ENCODE results near the gene PRKN. TPM values are rescaled to one million over a fixed set of nuclear protein-coding genes. Genes with fewer than 3 reads are reported as not detected.

Gene PRKN
- total and polyA plus RNA-seq, 9 of the 15 experiments (the other 6 are each of a cell fraction or from before 2014, with no cell fraction given) = 0.03 to 0.96 (median 0.15) TPM; not detected in 2

DNA sequence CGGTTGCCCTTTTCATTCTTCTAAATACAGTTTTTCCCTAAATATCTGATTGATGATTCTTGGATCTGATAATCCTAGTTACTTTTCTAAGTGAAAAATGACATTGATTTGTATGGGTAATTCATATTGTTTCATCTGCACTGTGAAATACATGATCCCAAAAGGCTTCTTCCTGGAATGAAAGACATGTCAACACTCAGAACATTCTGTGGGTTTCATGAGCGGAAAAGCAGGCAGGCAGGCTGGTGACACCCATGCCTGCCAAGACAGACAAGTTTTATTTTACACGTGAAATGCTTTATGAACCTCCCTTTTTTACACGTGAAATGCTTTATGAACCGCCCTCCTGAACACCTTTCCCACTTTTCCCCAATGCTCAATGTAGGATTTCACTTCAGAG, 105.0 kb downstream of the PRKN start:
- FAIRE-seq (no peak), ATAC-seq (no peak), DNase-seq (ENCODE audit: extremely low read depth in 1 of 4, low spot score in 3 of 4) (no peak)
- intact Hi-C loops (cut with micrococcal nuclease) = no loop called here
- 2% methylated on average over 5 of the region's 5 CpGs for WGBS (ENCODE audit: insufficient coverage, low coverage, missing lambda C conversion rate)
- Histone ChIP-seq H3K36me3 (ENCODE audit: control insufficient read depth, insufficient read depth, low read length) (no peaks in the 10 kb centered on the region), H3K4me2 (ENCODE audit: insufficient read depth, low read length) (no peak overlapping the region), H3K79me2 (ENCODE audit: control insufficient read depth, insufficient read depth, low read length) (no peaks in the 10 kb centered on the region), H3K9ac (ENCODE audit: insufficient read depth in 1 of 2, low read depth in 2 of 2, low read length in 2 of 2) (no peak overlapping the region), H3K4me3 (no peak overlapping the region), H3K27me3 (ENCODE audit: control insufficient read depth in 2 of 2, insufficient read depth in 2 of 2, low read length in 2 of 2) (no peaks in the 10 kb centered on the region), H3K9me3 (replicated peaks; ENCODE audit: control insufficient read depth, insufficient read depth, low read depth, low read length) (no peaks in the 10 kb centered on the region), H3K27ac (ENCODE audit: extremely low read depth, low read depth, low read length) (no peak overlapping the region), H2AFZ (ENCODE audit: low read depth, low read length) (no peak overlapping the region), H3K4me1 (replicated peaks in 1 of 2; ENCODE audit: control insufficient read depth in 2 of 2, insufficient read depth in 2 of 2, low read length in 2 of 2) (no peaks in the 10 kb centered on the region), H3K9me1 (ENCODE audit: control insufficient read depth, insufficient read depth, low read length) (no peaks in the 10 kb centered on the region), H4K20me1 (replicated peaks; ENCODE audit: control insufficient read depth, insufficient read depth, low read length) (no peaks in the 10 kb centered on the region)
- BruUV-seq (replicated peaks) = no TSS peak
- in situ Hi-C loops (cut with MboI) = no loop called here
- POLR2A ChIA-PET = no interaction called here
- TF ChIP-seq BRCA1 (IDR thresholded peaks at IDR 0.05) (no peak), BRCA1 (CRISPR knock-in tag; IDR thresholded peaks at IDR 0.05) (no peak), POLR3A (IDR thresholded peaks at IDR 0.05; ENCODE audit: borderline replicate concordance, extremely low read depth, insufficient read depth, insufficient read length) (no peak), CHD2 (IDR thresholded peaks at IDR 0.05; ENCODE audit: low read depth, low read length) (no peak), E2F6 (IDR thresholded peaks at IDR 0.05; ENCODE audit: borderline replicate concordance in 1 of 2, extremely low read depth in 1 of 2, insufficient read depth in 1 of 2, insufficient read length in 1 of 2, low read depth in 1 of 2, low read length in 1 of 2, poor library complexity in 1 of 2, severe bottlenecking in 1 of 2) (no peak), ETV5 (CRISPR knock-in tag; IDR thresholded peaks at IDR 0.05; ENCODE audit: low read depth) (no peak), HDAC6 (IDR thresholded peaks at IDR 0.05; ENCODE audit: low read depth, low read length) (no peak), ESRRB (CRISPR knock-in tag; IDR thresholded peaks at IDR 0.05; ENCODE audit: borderline replicate concordance) (no peak), GTF2E2 (tag; IDR thresholded peaks at IDR 0.05) (no peak), ZNF436 (CRISPR knock-in tag; IDR thresholded peaks at IDR 0.05) (no peak), SMC3 (conservative IDR thresholded peaks at IDR 0.05; ENCODE audit: insufficient read depth, low read depth, low read length) (no peak)
- TF ChIP-seq, protein P1, sequence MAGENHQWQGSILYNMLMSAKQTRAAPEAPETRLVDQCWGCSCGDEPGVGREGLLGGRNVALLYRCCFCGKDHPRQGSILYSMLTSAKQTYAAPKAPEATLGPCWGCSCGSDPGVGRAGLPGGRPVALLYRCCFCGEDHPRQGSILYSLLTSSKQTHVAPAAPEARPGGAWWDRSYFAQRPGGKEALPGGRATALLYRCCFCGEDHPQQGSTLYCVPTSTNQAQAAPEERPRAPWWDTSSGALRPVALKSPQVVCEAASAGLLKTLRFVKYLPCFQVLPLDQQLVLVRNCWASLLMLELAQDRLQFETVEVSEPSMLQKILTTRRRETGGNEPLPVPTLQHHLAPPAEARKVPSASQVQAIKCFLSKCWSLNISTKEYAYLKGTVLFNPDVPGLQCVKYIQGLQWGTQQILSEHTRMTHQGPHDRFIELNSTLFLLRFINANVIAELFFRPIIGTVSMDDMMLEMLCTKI (IDR thresholded peaks at IDR 0.05; ENCODE audit: partially characterized antibody) = no peak
- TF ChIP-seq, protein P2, sequence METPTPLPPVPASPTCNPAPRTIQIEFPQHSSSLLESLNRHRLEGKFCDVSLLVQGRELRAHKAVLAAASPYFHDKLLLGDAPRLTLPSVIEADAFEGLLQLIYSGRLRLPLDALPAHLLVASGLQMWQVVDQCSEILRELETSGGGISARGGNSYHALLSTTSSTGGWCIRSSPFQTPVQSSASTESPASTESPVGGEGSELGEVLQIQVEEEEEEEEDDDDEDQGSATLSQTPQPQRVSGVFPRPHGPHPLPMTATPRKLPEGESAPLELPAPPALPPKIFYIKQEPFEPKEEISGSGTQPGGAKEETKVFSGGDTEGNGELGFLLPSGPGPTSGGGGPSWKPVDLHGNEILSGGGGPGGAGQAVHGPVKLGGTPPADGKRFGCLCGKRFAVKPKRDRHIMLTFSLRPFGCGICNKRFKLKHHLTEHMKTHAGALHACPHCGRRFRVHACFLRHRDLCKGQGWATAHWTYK (CRISPR knock-in tag; IDR thresholded peaks at IDR 0.05) = no peak
- CTCF ChIA-PET (ENCODE audit: low intra/inter-chr PET ratio) = no interaction called here
